Measurements from ENCODE around the gene OR10J4.
A peak's percentile ranks its signal among the peaks of the same experiment; 100 is the strongest.
"Not testable (repeated sequence)": the region's sequence is repeated elsewhere in the genome, so short reads cannot be mapped to it uniquely, and the experiment has no call there.

Gene OR10J4

DNA sequence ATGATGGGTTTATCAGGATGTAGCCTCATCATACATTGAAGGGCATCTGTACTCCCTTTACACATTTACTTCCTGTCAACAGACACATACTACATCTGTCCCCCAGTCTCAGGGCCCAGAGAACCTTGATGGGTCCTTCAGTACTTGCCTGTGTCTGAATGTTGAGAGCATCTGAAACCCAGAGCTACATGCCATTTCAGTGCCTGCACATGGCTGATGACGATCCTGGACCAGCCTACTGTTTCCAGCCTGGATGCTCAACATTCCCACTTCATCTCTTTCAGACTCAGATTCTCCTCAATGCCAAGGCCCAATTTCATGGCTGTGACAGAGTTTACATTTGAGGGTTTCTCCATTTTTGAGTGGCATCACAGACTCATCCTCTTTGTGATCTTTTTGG lies at the start of gene OR10J4:
OR10J4 (plus strand) TSS at position 301 of the 400 bp plus-strand sequence.
- DNase-seq (ENCODE audit: low spot score): no peak

- no peak for DNase-seq (ENCODE audit: low spot score)
These were observed 25.2 kb upstream of the OR10J4 start for GRCh38 chr1:159406821-159407220.

DNA sequence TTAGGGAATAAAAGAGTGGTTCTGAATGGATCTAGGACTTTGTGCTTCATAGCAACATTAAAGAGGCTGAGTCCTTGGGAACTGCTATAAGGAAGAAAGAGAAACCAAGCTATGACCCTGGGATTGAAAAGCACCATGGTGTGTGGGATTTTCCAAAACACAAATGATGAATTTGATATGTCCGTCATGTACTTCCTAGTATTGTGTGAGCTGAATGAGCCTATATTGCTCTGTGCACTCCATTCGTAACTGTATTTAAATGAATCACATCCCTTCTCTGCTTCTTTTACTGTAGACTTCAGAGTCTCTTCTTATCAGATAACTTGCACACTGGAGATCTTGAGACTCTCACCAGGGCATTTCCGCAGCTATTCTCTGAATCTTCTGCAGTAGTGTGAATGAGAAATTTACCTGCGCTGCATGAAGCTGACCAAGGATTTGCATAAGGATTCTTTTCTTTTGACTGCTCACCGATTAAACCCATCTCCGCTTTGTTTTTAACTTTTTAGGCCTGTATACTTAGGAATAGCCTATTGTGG lies 23.1 kb upstream of the OR10J4 start:
- DNase-seq (ENCODE audit: low spot score): no peak

DNA sequence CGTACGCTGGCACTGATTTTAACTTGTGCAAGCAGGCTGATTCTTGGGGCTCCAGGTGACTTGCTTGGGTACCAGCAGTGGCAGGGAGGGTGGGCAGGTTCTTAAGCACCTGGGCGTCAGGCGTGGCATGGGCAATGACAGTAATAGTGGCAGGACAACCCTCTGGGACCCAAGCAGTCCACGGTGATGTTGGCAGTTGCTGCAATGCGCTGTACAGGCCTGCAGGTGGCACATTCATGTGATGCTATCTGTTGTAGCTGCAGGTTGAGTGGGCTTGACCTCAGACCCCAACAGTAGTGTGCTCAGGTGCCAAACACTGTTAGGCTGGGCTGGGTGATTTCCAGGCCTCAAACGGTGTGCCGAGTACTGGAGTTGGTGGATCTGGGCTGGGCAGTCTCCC lies 10.2 kb upstream of the OR10J4 start:
- no peak for DNase-seq (ENCODE audit: low spot score)

DNA sequence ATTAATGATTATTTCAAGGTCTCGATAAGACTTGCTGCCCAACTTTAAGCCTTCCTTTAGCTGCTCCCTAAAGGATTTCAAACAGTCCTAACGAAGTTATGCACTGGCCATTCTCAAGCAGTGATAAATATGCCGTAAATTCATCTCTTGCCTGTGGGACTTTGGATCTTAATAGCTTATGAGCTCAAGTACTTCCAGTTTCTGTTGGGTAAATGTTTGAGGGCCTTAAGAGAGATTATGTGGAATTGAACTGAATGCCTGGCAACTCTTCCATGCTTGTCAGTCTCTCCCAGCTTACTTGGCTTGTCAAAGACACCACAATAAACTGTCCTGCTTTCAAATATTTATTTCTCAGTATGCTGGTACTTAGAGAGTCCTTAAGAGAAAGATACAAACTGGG lies 3.5 kb upstream of the OR10J4 start:
- DNase-seq (ENCODE audit: low spot score): no peak

GRCh38 chr1:159429074-159429861 lies 2.7 kb upstream of the OR10J4 start:
- DNase-seq (ENCODE audit: low spot score): peak; percentile 81

- no peak for DNase-seq (ENCODE audit: low spot score)
These were observed 1.0 kb upstream of the OR10J4 start for GRCh38 chr1:159430985-159431384.

- DNase-seq (ENCODE audit: low spot score): no peak
These were observed 4.5 kb downstream of the OR10J4 start for GRCh38 chr1:159436469-159436868.

DNA sequence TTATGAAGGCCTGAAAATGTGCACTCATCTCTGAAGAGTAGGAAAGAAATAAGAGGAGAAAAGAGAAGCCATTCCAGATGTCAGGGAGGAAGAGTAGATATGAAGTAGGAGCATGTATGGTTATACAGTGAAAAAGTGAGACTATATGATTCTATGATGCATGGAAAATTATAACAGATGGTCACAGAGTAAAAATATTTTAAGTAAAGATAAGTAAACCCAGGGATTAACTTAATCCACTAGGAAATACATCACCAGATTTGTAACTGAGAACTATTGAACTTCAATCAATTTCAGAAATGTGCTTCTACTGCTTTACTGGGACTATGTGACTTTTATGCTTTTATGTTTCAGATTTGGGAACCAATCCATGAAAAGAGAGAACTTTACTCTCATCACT lies 7.4 kb downstream of the OR10J4 start, which contains the start of gene OR10J1:
OR10J1 (plus strand) TSS at position 301 of the 400 bp plus-strand sequence; CDS start at position 371, 70 bp downstream.
- DNase-seq (ENCODE audit: low spot score): no peak

DNA sequence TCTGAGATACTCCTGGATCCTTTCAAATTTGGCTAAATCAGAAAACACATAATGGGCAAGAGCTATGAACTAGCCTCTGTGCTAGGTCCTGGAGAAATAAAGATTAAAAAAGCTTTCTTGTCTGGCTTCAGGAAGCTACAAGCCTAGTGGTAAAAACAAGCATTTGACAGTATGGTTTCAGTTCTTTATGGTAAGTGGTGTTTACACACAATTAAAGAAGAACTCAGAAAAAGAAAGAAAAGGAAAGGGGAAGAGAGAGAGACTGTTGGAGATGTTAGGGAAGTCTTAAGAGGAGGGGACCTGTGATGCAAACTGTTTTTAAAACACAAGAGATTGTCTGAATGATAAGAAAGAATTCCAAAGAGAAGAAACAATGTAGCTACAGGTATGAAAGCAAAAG lies 9.4 kb downstream of the OR10J4 start:
- DNase-seq (ENCODE audit: low spot score): no peak

DNA sequence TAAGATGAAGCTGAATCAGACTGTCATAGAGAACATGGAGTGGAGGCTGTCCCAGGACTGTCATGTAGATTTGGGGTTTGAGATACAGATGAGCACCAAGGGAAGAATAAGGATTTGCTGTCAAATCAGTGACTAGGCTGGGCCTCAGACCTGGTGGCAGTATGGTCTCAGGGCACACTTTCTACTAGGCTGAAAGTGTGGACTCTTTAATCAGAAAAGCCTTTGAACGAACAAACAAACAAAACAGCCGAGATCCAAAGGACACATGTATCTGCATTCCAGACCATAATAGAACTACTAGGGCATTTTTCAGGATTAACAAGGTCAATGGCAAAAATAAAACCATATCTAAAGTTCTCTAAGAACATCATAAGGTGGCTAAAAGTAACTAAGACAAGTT lies 10.4 kb downstream of the OR10J4 start:
- no peak for DNase-seq (ENCODE audit: low spot score)

DNA sequence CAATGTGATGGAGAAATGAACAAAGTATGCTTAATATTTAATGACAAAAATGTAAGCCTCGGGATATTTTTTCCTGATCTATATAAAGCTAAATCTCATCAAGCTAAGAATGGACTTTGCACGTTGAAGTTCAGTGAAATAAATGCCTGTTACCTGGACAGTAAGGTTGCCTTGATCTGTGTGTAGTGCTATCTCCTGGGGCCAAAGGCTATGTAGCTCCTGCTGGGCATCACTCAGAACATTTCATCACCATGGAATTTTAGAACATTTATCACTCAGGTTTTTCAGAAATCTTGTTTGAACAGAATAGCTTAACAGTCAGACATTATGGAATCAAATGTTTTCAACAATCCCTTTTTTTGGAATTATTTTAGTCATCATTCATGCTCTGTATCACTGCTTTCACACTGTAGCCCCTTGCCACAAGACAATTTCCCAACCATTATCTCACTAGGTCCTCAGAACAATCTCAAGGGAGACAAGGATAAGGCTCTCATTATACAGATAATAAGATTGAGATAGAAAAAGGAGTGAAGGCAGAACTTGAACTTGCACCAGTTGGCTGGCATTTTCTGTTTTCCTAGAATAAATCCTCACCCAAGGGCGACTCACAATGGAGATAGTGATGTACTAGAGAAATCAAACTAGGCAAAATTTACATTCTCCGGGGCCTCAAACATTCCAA lies 11.2 kb downstream of the OR10J4 start:
- DNase-seq (ENCODE audit: low spot score): no peak

DNA sequence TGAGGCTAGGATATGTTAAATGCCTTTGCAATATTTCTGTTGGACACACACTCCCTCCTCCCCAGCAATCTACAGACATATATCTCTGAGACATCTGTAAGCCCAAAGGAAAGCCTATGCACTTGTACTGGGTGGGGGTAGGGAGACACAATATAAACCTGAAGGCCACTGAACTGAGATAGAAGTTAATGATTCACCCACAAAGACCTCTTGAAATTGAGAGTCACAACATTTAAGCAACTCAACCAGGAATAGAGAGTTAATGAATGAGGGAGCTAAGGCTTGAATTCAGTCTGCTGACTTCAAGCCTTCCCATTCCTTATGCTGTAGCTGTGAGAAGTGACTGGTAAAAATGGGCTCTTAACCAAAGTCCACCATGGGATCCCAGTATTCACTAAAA lies 12.5 kb downstream of the OR10J4 start:
- no peak for DNase-seq (ENCODE audit: low spot score)

- no peak for DNase-seq (ENCODE audit: low spot score)
These were observed 16.2 kb downstream of the OR10J4 start for GRCh38 chr1:159448181-159448580.

GRCh38 chr1:159449605-159450004 lies 17.6 kb downstream of the OR10J4 start:
- not testable (repeated sequence) for DNase-seq (ENCODE audit: low spot score)

DNA sequence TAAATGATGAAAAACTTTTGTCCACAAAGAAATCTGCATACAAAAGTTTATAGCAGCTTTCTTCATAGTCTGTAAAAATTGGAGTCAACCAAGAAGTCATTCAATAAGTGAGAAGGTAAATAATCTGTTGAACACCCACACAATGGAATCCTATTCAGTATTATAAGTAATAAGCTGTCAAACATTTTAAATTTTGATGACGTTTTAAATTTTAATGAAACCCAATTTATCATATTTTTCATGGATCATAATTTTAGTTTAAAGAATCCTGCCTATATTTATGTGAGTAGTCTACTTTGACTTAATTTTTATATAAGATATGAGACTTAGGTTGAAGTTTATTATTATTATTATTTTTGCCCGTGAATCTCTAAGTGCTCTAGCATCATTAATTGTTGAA lies 27.5 kb downstream of the OR10J4 start:
- no peak for DNase-seq (ENCODE audit: low spot score)

DNA sequence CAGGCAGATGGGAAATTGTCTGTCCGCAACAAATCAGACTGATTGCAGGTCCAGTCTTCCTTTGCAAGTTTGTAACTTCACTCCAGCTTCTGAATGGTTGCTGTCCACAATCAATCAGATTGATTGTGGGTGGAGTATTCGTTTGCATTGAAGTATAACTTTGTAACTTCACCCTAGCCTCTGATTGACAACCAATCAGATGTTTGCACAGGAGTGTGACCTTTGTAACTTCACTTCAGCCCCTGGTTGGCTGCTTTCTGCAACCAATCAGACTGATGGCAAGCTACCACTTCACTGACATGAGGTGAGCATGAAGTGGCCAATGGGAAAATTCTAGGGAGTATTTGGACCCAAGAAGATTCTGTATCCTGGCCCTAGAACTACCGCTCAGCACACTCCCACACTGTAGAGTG lies 33.2 kb downstream of the OR10J4 start:
- no peak for DNase-seq (ENCODE audit: low spot score)

GRCh38 chr1:159468321-159468720 lies 36.3 kb downstream of the OR10J4 start:
- no peak for DNase-seq (ENCODE audit: low spot score)

- DNase-seq (ENCODE audit: low spot score): no peak
These were observed 38.0 kb downstream of the OR10J4 start for GRCh38 chr1:159469921-159470533.

GRCh38 chr1:159473335-159473734 lies 41.3 kb downstream of the OR10J4 start:
- DNase-seq (ENCODE audit: low spot score): no peak

- DNase-seq (ENCODE audit: low spot score): no peak
These were observed 42.9 kb downstream of the OR10J4 start for GRCh38 chr1:159474926-159475325.

All from AG20443 (cell line).